ENCODE results near the gene CCDC192.
A peak's percentile ranks its signal among the peaks of the same experiment; 100 is the strongest.

The CCDC192 gene

GRCh38 chr5:127851964-127852363, 148.8 kb downstream of the CCDC192 start:
- no peak for DNase-seq

- no peak for DNase-seq
These were observed 151.3 kb downstream of the CCDC192 start for GRCh38 chr5:127854520-127854919.

DNA sequence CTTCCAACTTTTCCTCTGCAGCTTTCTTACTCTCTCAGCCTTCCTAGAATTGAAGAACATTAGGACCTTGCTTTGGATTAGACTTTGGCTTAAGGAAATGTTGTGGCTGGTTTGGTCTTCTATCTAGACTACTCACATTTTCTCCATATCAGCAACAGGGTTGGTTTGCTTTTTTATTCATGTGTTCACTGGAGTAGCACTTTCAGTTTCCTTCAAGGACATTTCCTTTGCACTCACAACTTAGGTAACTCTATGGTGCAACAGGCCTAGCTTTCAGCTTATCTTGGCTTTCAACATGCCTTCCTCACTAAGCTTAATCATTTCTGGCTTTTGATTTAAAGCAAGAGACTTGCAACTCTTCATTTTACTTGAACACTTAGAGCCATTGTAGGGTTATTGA, 153.1 kb downstream of the CCDC192 start:
- DNase-seq = no peak

DNA sequence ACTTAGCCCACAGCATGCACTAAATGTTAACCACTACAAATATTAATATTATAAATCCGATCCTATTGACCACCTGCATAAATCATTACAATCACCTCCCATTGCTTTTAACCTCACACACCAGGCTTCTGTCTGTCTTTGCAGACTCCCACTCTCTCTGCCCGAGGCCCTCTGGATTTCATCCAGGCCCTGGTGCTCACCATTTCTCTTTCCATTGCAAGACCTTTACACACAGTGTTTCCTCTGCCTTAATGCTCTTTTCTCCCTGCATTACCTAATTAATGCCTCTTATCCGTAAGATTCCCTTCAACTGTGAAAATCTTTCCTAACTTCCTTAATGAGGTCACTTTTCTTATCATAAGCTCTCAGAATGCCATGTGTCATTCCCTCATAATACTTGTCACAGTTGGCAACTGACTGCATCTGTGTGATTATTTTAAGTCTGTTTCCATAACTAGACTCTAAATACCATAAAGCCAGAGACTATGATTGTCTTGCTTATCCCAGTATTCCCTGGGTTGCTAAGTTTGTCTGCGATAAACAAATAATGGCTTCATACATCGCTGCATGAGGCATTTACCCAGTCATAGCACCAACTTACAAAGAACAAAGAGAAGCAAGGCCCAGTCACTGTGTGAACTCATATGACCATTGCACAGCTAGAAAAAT, 155.1 kb downstream of the CCDC192 start:
- DNase-seq = no peak

- DNase-seq = no peak
These were observed 157.1 kb downstream of the CCDC192 start for GRCh38 chr5:127860291-127860690.

DNA sequence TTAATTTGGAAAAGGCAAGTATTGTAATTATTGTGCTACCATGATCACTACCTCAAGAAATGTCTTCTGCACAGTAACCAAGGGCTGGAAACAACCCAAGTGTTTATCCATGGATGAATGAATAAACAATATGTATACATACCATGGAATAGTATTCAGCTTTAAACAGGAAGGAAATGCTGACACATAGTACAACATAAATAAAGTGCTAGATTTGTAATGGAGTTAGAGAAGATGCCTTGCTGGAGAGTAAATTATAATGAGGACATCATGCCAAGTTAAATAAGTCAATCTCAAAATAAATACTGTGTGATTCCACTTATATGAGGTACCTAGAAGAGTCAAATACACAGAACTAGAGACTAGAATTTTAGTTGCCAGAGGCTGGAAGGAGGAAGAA, 160.0 kb downstream of the CCDC192 start:
- no peak for DNase-seq

GRCh38 chr5:127863610-127864395, 160.6 kb downstream of the CCDC192 start:
- DNase-seq = no peak

DNA sequence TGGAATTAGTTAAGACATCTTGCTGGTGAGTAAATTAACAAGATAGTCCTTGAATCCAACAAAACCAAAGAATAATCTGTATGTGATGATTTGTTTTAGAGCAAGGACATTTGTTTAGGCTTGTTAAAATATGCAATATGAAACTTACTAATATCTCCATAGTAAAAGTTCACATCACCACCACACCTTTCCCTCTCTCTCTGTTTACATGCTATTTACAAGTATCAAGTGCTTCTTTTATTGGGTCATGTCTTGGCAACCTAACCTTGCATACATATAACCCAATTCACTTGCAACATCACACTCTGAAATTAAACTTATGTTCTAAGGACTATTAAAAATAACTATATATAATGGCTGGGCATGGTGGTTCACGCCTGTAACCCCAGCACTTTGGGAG, 161.3 kb downstream of the CCDC192 start:
- DNase-seq = no peak

- no peak for DNase-seq
These were observed 162.1 kb downstream of the CCDC192 start for GRCh38 chr5:127865273-127865672.

GRCh38 chr5:127867022-127867783, 164.0 kb downstream of the CCDC192 start:
- no peak for DNase-seq

- DNase-seq = no peak
These were observed 167.7 kb downstream of the CCDC192 start for GRCh38 chr5:127870914-127871313.

GRCh38 chr5:127871503-127872153, 168.4 kb downstream of the CCDC192 start:
- no peak for DNase-seq

GRCh38 chr5:127872494-127872893, 169.3 kb downstream of the CCDC192 start:
- DNase-seq = no peak

DNA sequence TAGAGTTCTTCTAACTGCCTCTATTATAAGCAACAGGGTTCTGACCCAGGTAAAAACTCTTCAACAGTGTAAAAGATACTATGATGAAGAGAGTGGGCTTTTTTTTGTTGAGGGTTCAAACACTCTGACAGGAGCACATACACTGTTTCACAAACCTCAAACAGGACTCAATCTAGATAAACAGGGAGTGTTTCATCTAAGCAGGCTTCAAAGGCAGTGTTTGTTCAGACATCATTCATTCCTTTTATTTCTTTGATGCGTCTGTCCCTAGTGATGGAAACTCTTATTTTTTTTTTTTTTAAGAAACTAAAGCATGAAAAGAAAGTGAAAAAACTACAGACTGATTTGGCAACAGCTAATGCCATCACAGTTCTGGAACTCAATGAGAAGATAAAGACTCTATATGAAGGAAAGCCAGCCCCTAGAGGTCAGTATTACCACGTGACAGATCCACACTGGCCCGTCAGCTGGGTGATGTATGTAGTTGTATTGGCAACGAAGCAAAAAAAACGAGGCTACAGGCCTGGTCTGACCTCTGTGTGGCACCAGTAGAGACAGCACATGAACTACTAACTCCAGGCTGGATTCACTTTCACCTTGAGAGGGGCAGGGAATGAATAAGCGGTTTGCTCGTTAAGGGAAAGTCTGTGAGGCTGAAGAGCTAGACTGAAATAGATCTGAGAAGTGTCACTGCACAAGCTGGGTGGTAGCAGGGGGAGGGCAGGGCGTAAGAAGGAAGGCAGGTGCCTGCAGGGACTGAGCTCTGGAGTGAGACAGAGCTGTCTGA, 172.2 kb downstream of the CCDC192 start:
- DNase-seq = peak; percentile 21

DNA sequence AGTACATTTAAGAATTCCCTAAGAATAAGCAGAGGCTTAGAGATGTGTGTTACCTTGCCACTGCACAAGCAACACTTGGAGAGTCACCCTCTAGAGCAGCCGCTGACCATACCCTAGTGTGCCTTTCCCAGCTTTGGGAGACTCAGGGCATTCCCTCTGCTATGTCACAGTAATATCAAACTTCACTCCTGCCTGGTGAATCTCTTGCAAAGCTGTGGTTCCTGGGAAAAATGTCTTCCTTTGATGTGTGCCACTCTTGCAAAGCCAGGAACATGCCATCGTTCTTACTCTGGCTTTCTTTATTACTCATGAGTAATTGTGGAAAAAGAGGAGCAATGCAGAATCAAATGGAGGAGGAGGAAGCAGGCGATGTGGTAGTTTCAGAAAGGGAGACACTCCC, 173.2 kb downstream of the CCDC192 start:
- DNase-seq = no peak

DNA sequence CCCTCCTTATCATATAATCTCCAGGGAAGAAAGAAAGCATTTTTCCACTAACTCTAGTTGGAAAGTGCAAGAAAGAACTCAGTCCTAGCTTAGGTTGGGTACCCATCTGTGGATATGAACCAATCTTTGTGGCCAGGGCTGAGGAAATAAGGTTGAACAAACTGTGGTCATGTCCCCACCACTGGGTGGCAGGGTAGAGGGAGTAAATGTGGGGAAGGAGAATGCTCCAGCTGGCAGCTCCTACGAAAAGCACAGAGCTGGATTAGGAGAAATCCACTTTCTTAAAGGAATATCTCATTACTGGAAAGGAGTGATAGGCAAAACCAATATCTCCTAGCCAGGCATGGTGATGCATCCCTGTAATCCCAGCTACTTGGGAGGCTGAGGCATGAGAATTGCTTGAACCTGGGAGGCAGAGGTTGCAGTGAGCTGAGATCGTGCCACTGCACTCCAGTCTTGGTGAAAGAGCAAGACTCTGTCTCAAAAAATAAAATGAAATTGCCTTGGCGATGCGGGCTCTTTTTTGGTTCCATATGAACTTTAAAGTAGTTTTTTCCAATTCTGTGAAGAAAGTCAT, 175.1 kb downstream of the CCDC192 start:
- DNase-seq = peak; percentile 8

DNA sequence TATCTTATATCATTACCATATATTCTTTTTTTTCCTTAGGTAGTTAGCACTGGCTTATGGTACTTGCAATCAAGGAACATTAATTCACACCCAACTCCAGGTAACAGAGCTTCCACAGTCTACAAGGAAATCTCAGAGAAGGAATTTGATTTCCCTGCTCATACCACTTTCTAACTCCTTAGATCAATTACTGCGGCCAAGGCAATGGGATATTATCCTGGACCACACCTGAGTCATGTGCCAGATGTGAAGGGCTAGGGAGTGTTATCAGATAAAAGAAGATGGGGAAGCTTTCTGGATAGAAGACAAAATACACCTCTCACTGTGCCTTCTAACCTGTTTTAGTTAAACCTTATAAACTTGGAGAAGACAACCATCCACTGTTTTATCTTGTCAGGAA, 181.2 kb downstream of the CCDC192 start:
- no peak for DNase-seq

DNA sequence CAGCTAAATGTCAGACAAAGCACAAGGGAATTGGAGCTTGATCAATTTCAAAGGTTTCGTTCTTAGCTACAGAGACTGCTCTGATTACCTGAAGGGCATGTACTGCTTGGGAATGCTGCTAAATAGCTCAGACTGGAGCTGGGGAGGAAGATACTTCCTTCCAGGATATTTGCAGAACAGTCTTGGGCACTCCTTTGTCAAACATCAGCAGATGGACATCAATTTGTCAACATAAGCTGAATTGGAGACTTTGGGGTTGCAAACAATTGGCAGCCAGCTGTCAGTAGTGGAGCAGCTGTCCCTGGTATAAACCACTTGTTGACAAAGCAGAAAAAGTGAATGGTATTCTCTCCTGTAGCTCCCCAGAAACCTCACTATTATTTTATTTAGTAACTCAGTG, 182.0 kb downstream of the CCDC192 start:
- no peak for DNase-seq

GRCh38 chr5:127886081-127886480, 182.9 kb downstream of the CCDC192 start:
- DNase-seq = no peak

DNA sequence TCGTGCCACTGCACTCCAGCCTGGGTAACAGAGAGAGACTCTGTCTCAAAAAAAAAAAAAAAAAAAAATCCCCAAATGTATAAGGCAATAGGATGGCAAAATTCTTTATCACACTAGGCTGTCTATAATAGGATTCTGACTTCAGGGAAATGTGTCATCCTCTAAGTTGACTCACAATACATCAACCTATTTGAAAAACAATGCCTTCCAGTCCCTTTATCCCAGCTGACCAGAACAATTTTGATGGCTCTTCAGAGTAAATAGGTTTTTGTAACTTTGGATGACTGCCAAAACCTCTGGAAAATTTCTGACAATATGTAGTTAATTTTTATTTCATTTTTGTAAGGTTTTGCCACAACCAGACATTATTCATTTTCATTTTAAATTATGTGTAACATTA, 184.1 kb downstream of the CCDC192 start:
- DNase-seq = no peak

GRCh38 chr5:127891942-127892341, 188.8 kb downstream of the CCDC192 start:
- no peak for DNase-seq

Data from CD4-positive, alpha-beta T cell treated with Interleukin-4 for 4 hours (primary cell).